Tibial artery (tissue), 4 donors: ENCODE data around the gene CMTM4.

Experiments
- DNase-seq, 2 donors: peaks; one replicate each; pipeline ENCODE4 v3.0.0-alpha.2; 2019
- H3K27ac ChIP-seq, 2 donors: fragments of 200-600 bp; sonication (generic) in 1 of 2; 1 replicate in 1 of 2; 2 replicates in 1 of 2; pipeline ENCODE4 v1.5.1; 2018 to 2019; ENCODE audit warnings: mild to moderate bottlenecking in 1 of 2
- H3K27me3 ChIP-seq, 2 donors: fragments of 200-600 bp; sonication (generic) in 1 of 2; one replicate each; pipeline versions ENCODE4 v1.5.1 to v1.6.0; 2016 to 2019
- H3K36me3 ChIP-seq, 3 donors: fragments of 200-600 bp; sonication (generic) in 2 of 3; one replicate each; pipeline ENCODE4 v1.5.1; 2016 to 2019; ENCODE audit warnings: mild to moderate bottlenecking in 2 of 3
- H3K4me1 ChIP-seq, 4 donors: fragments of 200-600 bp; sonication (generic) in 2 of 4; 1 replicate in 3 of 4; 2 replicates in 1 of 4; pipeline ENCODE4 v1.5.1; 2016 to 2019
- H3K4me3 ChIP-seq, 2 donors: fragments of 200-600 bp; sonication (generic) in 1 of 2; 1 replicate in 1 of 2; 2 replicates in 1 of 2; pipeline ENCODE4 v1.5.1; 2018 to 2019; ENCODE audit warnings: mild to moderate bottlenecking in 2 of 2
- H3K9me3 ChIP-seq, 3 donors: fragments of 200-600 bp; sonication (generic) in 1 of 3; one replicate each; pipeline ENCODE4 v1.5.1; 2016 to 2019
- CTCF ChIP-seq, 2 experiments: fragments of 200-600 bp in 1 of 2; fragments of 450-650 bp in 1 of 2; IDR thresholded peaks; one replicate each; pipeline ENCODE4 v1.5.1; 2017 to 2019; ENCODE audit warnings: antibody characterized with exemption in 2 of 2, mild to moderate bottlenecking in 1 of 2, moderate library complexity in 1 of 2
- intact Hi-C: fragments of 100-400 bp; cut with DNase I; formaldehyde crosslinking; loops from one replicate; pipeline ENCODE4 v1.15.0; 2023; ENCODE audit warnings: low total_unique reads

Gene CMTM4

DNA sequence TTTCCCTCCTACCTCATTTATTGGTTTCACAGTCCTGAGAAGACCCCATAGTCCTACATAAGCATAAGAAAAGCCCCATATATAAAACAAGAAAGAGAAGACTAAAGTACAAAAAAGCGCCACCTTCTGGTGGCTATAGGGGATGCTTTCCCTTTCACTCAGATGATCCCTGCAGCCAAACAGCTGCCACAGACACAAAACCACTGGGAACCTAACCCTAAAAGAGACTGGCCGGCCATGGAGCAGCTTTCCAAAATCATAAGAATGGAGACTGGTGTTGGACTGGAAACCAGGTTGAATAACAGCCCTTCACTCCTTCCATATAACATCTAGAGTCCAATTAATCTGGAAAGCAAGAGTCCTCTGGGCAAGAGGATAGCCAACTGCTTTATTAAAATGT is 43.5 kb upstream of the CMTM4 start:
- peak; percentile 34 to 40 for TF ChIP-seq CTCF (IDR thresholded peaks at IDR 0.05)
- no peaks in the 10 kb centered on the region for H3K9me3 ChIP-seq
- intact Hi-C loops: no loop called here
- H3K27me3 ChIP-seq: no peaks in the 10 kb centered on the region
- peaks cover 34 to 75% (median 46%) of the 10 kb centered on the region in 3 donors for H3K36me3 ChIP-seq
- peak overlapping the region; percentile 71 to 83 for H3K27ac ChIP-seq
- peaks cover 0 to 43% (median 27%) of the 10 kb centered on the region in 4 donors for H3K4me1 ChIP-seq
- DNase-seq: no peak
- H3K4me3 ChIP-seq: no peak overlapping the region

DNA sequence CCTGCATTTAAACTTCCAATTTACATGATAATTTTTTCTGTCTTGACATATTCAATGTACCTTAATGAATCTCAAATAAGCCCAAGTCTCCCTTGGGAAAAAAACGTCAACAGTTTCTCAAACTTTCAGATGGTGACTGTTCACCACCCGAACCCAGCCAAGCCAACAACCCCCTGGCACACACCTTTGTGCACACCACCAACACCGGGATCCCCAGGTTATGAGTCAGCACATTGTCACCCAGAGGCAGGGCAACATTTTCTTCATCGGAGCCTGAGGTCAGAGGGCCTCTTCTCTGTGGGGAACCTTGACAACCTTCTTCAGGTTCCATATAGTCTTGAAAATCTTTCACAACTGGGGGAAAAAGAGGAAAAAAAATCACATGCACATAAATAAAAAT is 39.3 kb upstream of the CMTM4 start:
- H3K27me3 ChIP-seq: no peaks in the 10 kb centered on the region
- no peak for DNase-seq
- no peak overlapping the region for H3K4me3 ChIP-seq
- H3K4me1 ChIP-seq: peaks cover 0 to 17% (median 12%) of the 10 kb centered on the region in 4 donors
- intact Hi-C loops: no loop called here
- no peak overlapping the region for H3K27ac ChIP-seq
- H3K9me3 ChIP-seq: no peaks in the 10 kb centered on the region
- peaks cover 58 to 91% (median 74%) of the 10 kb centered on the region in 3 donors for H3K36me3 ChIP-seq
- TF ChIP-seq CTCF (IDR thresholded peaks at IDR 0.05): no peak

DNA sequence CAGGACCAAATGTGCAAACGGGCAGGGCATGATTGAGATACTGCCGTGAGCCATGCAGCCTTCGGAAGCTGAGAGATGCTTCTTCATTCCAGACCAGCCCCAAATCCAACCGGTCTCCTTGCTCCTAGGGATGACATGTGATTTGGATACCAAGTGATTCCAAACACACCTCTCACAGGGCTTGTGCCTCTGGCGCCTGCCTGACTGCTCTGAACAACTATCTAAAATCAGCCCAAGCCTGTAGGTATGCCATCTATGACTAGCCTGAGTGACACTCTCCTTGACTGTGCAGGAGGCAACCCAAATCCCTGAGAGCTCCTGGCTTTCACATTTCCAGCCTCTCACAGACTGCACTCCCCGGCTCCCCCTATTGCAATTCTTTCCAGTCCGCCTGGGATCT is 34.6 kb upstream of the CMTM4 start:
- Histone ChIP-seq H3K9me3 (no peaks in the 10 kb centered on the region), H3K27me3 (no peaks in the 10 kb centered on the region), H3K36me3 (peaks cover 82 to 91% (median 84%) of the 10 kb centered on the region in 3 donors), H3K4me1 (peaks cover 0 to 9% (median 2%) of the 10 kb centered on the region in 4 donors), H3K27ac (no peak overlapping the region), H3K4me3 (no peak overlapping the region)
- DNase-seq: no peak
- intact Hi-C loops: no loop called here
- no peak for TF ChIP-seq CTCF (IDR thresholded peaks at IDR 0.05)

DNA sequence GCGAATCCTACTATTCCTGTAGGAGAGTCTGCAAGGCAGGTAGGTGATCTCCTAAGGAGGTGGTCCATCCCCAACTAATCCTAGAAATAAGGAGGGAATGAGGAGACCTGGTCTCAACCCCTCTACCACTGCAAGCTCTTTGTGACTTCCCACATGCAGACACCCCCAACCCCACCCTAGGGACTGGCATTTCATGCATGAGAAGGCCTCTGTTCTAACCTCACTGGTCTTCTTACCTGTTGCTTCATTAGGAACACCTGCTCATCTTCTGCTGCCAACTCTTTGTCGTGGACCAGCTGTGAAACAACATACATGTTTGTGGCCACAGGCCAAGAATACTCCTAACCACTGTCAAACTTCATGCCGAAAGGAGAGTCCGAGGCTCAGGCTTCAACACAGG is 32.3 kb upstream of the CMTM4 start:
- H3K27ac ChIP-seq: no peak overlapping the region
- no peak for TF ChIP-seq CTCF (IDR thresholded peaks at IDR 0.05)
- intact Hi-C loops: loop anchor here (10.0 kb wide), 1 partner anchor 136 kb away; no protein-coding TSS in a partner anchor

DNA sequence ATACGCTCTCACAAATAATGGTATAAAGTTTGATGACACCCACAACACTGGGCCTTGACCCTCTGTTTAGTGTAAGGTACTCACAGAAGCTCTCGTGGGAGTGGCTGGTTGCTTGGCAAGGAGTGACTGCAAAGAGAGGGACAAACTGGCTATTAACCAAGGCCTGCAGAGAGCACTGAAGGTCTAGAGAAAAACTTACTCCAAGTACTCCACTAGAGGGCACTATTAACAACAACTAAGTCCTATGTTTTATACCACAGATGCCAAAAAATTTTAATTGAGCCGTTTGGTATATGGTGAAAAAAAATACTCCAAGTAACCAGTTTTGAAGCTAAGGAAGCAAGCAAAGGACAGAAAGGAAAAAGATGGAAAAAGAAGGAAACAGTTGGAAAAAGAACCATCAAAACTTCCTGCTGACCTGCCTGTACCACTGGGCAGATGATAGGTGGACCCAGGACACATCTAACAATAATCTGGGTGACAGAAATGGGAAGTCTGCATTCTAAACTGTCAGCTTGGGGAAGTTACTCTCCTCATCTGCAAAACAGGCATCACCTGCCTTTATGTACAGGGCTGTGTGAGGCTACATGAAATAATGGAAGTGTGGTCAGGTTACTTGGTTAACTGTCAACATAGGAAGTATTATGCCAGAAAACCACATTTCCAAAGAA is 31.7 kb upstream of the CMTM4 start:
- Histone ChIP-seq H3K36me3 (peaks cover 82 to 91% (median 86%) of the 10 kb centered on the region in 3 donors), H3K4me1 (peaks cover 0 to 9% (median 2%) of the 10 kb centered on the region in 4 donors), H3K9me3 (no peaks in the 10 kb centered on the region), H3K27me3 (no peaks in the 10 kb centered on the region), H3K27ac (no peak overlapping the region), H3K4me3 (no peak overlapping the region)
- peak; percentile 58 to 71 for TF ChIP-seq CTCF (IDR thresholded peaks at IDR 0.05)
- intact Hi-C loops: loop anchor here (10.0 kb wide), 1 partner anchor 137 kb away; no protein-coding TSS in a partner anchor
- no peak for DNase-seq

More for the DNA sequence above, 32.3 kb upstream of the CMTM4 start:
- Histone ChIP-seq H3K4me3 (no peak overlapping the region), H3K36me3 (peaks cover 82 to 91% (median 86%) of the 10 kb centered on the region in 3 donors), H3K4me1 (peaks cover 0 to 9% (median 2%) of the 10 kb centered on the region in 4 donors), H3K9me3 (no peaks in the 10 kb centered on the region), H3K27me3 (no peaks in the 10 kb centered on the region)
- DNase-seq: no peak
